HepG2 (cell line): ENCODE data around the gene GPC6. TPM values are rescaled to one million over a fixed set of nuclear protein-coding genes. Genes with fewer than 3 reads are reported as not detected.

Experiments used
- ATAC-seq: fragments of 200-7000 bp; cut with Tn5 transposase; 3 replicates; pipeline ENCODE4 v1.9.1; 2020; ENCODE audit warnings: mild to moderate bottlenecking, moderate library complexity
- BruUV-seq: library from RNA; stranded (reverse); fragments of 400-500 nt; replicated peaks from 2 replicates; lab custom pipeline; 2021; lab: Mats Ljungman, UMichigan
- CTCF ChIA-PET: fragments of 300-600 bp; formaldehyde crosslinking; extraction: SDS; loops from one replicate; lab custom pipeline; 2021; ENCODE audit warnings: low total read pairs, inconsistent platforms, low intra/inter-chr PET ratio; lab: Yijun Ruan, JAX
- POLR2A ChIA-PET: fragments of 350-600 bp; sonication (Branson Sonifier 250); formaldehyde crosslinking; loops from one replicate; lab custom pipeline; 2020; ENCODE audit warnings: antibody characterized with exemption, inconsistent platforms; lab: Yijun Ruan, JAX
- DNase-seq: peaks from one replicate; pipeline ENCODE4 v3.0.0-alpha.2; 2015; ENCODE audit warnings: low spot score
- FAIRE-seq: peaks from 3 replicates; lab custom pipeline; 2011; peaks lifted over from hg19 to GRCh38; lab: Jason Lieb, UNC
- H2AFZ ChIP-seq: one replicate; pipeline ENCODE4 v1.6.1; 2011; ENCODE audit warnings: low read length, inconsistent platforms
- H3K27ac ChIP-seq: fragments of 300-600 bp; 3 replicates; pipeline ENCODE4 v1.8.0; 2011; ENCODE audit warnings: mixed run types, mild to moderate bottlenecking, mixed read lengths, low read length, inconsistent platforms; ENCODE audit not compliant: insufficient read depth; ENCODE audit errors: extremely low read length
- H3K27me3 ChIP-seq, 2 experiments: fragments of 200-600 bp in 1 of 2; 2 replicates in 1 of 2; 3 replicates in 1 of 2; pipeline versions ENCODE4 v1.6.0 to v1.8.0; 2011; ENCODE audit warnings: low read length in 2 of 2, mild to moderate bottlenecking in 2 of 2, moderate library complexity in 2 of 2, inconsistent platforms in 1 of 2; ENCODE audit not compliant: insufficient read depth in 2 of 2, control insufficient read depth in 1 of 2
- H3K36me3 ChIP-seq, 2 experiments: fragments of 200-600 bp in 1 of 2; replicated peaks in 1 of 2; 2 replicates in 1 of 2; 3 replicates in 1 of 2; pipeline versions ENCODE4 v1.5.1 to v1.8.0; 2011; ENCODE audit warnings: low read length in 2 of 2, inconsistent platforms in 1 of 2; ENCODE audit not compliant: insufficient read depth in 2 of 2, control insufficient read depth in 1 of 2
- H3K4me1 ChIP-seq: 2 replicates; pipeline ENCODE4 v1.5.1; 2012; ENCODE audit warnings: low read length, inconsistent platforms; ENCODE audit not compliant: insufficient read depth
- H3K4me2 ChIP-seq: 2 replicates; pipeline ENCODE4 v1.6.0; 2011; ENCODE audit warnings: low read depth, low read length, inconsistent platforms
- H3K4me3 ChIP-seq, 3 experiments: fragments of 200-600 bp in 1 of 3; sonication (generic), shearing (Covaris generic) in 1 of 3; replicated peaks in 1 of 3; 2 replicates each; pipeline ENCODE4 v1.5.1; 2011 to 2016; ENCODE audit warnings: low read length in 3 of 3, inconsistent platforms in 2 of 3, low read depth in 2 of 3, mild to moderate bottlenecking in 2 of 3, control low read depth in 1 of 3, mixed read lengths in 1 of 3; ENCODE audit not compliant: insufficient read depth in 1 of 3
- H3K79me2 ChIP-seq: one replicate; pipeline ENCODE4 v1.6.1; 2011; ENCODE audit warnings: low read length, inconsistent platforms; ENCODE audit not compliant: insufficient read depth
- H3K9ac ChIP-seq: 2 replicates; pipeline ENCODE4 v1.6.0; 2011; ENCODE audit warnings: mild to moderate bottlenecking, low read depth, low read length, inconsistent platforms; ENCODE audit not compliant: insufficient read depth
- H3K9me3 ChIP-seq: 2 replicates; pipeline ENCODE4 v1.5.1; 2012; ENCODE audit warnings: mild to moderate bottlenecking, low read length
- H4K20me1 ChIP-seq: 2 replicates; pipeline ENCODE4 v1.6.0; 2011; ENCODE audit warnings: inconsistent platforms, mild to moderate bottlenecking, low read length, moderate library complexity; ENCODE audit not compliant: insufficient read depth
- BORCS8-MEF2B ChIP-seq: sonication (generic); formaldehyde crosslinking; IDR thresholded peaks from 2 replicates; pipeline ENCODE4 v1.8.0; 2022; ENCODE audit warnings: mild to moderate bottlenecking, missing genetic modification reagents
- DNMT1 ChIP-seq: sonication (generic); formaldehyde crosslinking; IDR thresholded peaks from 2 replicates; pipeline ENCODE4 v1.5.1; 2020; ENCODE audit warnings: mild to moderate bottlenecking, missing genetic modification reagents
- EHMT2 ChIP-seq: fragments of 200-600 bp; sonication (generic); IDR thresholded peaks from 2 replicates; pipeline ENCODE4 v1.7.0; 2017; ENCODE audit warnings: antibody characterized with exemption, low read depth, low read length, borderline replicate concordance
- LCORL ChIP-seq, 2 experiments: fragments of 450-650 bp in 1 of 2; sonication (generic) in 1 of 2; formaldehyde crosslinking in 1 of 2; IDR thresholded peaks; 2 replicates each; pipeline versions ENCODE4 v1.5.0 to v1.6.1; 2017 to 2020; ENCODE audit warnings: antibody characterized with exemption in 1 of 2, missing genetic modification reagents in 1 of 2
- MIER2 ChIP-seq: IDR thresholded peaks from 2 replicates; pipeline ENCODE4 v1.6.1; 2016; ENCODE audit warnings: missing biosample characterization, missing genetic modification reagents
- SMAD9 ChIP-seq: sonication (generic); formaldehyde crosslinking; IDR thresholded peaks from 2 replicates; pipeline ENCODE4 v1.5.1; 2020; ENCODE audit warnings: mild to moderate bottlenecking, missing genetic modification reagents
- TP53 ChIP-seq: sonication (generic); formaldehyde crosslinking; conservative IDR thresholded peaks from 2 replicates; pipeline ENCODE4 v1.4.0; 2020; ENCODE audit warnings: missing genetic modification reagents
- ZNF501 ChIP-seq: sonication (generic); formaldehyde crosslinking; IDR thresholded peaks from 2 replicates; pipeline ENCODE4 v1.5.1; 2020; ENCODE audit warnings: mild to moderate bottlenecking, moderate library complexity, missing genetic modification reagents
- ZNF614 ChIP-seq: IDR thresholded peaks from 2 replicates; pipeline ENCODE4 v1.6.1; 2018; ENCODE audit warnings: missing biosample characterization, missing genetic modification reagents, inconsistent platforms, borderline replicate concordance
- WGBS: methylation state at CpG from one replicate; pipeline ENCODE4 v1.1.6; 2017; ENCODE audit warnings: low lambda C conversion rate; 5-methylcytosine and 5-hydroxymethylcytosine counted together
- in situ Hi-C: cut with HindIII; loops from 2 replicates; pipeline ENCODE4 v1.10.0; 2017; ENCODE audit warnings: low pct_unique_long_range_greater_than_20kb; ENCODE audit not compliant: extremely low pct_ligation_motif_present
- intact Hi-C: fragments of 100-400 bp; cut with micrococcal nuclease; formaldehyde crosslinking; loops from one replicate; pipeline ENCODE4 v1.10.0; 2022; ENCODE audit not compliant: unreplicated experiment
- polyA plus RNA-seq, 8 experiments: library from polyadenylated mRNA; depleted of rRNA in 3 of 8; stranded (reverse) in 7 of 8; unstranded in 1 of 8; fragments of >200 nt; fragmentation: Illumina TruSeq in 4 of 8; extraction: Trizol in 4 of 8; gene quantifications; 2 replicates each; pipeline versions ENCODE4 v1.2.1 to v1.2.3, GENCODE V29; 2011 to 2016; ENCODE audit warnings: low read depth in 4 of 8, missing spikeins in 1 of 8, mixed read lengths in 1 of 8; ENCODE audit not compliant: insufficient read depth in 1 of 8
- total RNA-seq, 5 experiments: library from RNA; depleted of rRNA; stranded (reverse); fragments of >200 nt; fragmentation: Illumina TruSeq; extraction: Trizol; gene quantifications; 2 replicates each; pipeline ENCODE4 v1.2.3, GENCODE V29; 2016; ENCODE audit warnings: low read depth in 1 of 5
- TF ChIP-seq, protein P1 (sequence below): sonication (generic); formaldehyde crosslinking; IDR thresholded peaks from 2 replicates; pipeline ENCODE4 v1.4.0; 2020; ENCODE audit warnings: missing genetic modification reagents, borderline replicate concordance
- TF ChIP-seq, protein P2 (sequence below): sonication (generic); formaldehyde crosslinking; IDR thresholded peaks from 2 replicates; pipeline ENCODE4 v1.5.0; 2020; ENCODE audit warnings: mild to moderate bottlenecking, missing genetic modification reagents
- TF ChIP-seq, protein P3 (sequence below): IDR thresholded peaks from 2 replicates; pipeline ENCODE4 v1.6.1; 2016; ENCODE audit warnings: mild to moderate bottlenecking, missing biosample characterization, missing genetic modification reagents
- TF ChIP-seq, protein P4 (sequence below): sonication (generic); formaldehyde crosslinking; IDR thresholded peaks from 2 replicates; pipeline ENCODE4 v1.4.0; 2020; ENCODE audit warnings: mild to moderate bottlenecking, missing genetic modification reagents, borderline replicate concordance
- TF ChIP-seq, protein P5 (sequence below): sonication (generic); formaldehyde crosslinking; IDR thresholded peaks from 2 replicates; pipeline ENCODE4 v1.4.0; 2020; ENCODE audit warnings: mild to moderate bottlenecking, missing genetic modification reagents

The GPC6 gene
- total and polyA plus RNA-seq, 2 of the 13 experiments (the other 11 are each of a cell fraction or from before 2014, with no cell fraction given), result 24.5 to 33.9 TPM

DNA sequence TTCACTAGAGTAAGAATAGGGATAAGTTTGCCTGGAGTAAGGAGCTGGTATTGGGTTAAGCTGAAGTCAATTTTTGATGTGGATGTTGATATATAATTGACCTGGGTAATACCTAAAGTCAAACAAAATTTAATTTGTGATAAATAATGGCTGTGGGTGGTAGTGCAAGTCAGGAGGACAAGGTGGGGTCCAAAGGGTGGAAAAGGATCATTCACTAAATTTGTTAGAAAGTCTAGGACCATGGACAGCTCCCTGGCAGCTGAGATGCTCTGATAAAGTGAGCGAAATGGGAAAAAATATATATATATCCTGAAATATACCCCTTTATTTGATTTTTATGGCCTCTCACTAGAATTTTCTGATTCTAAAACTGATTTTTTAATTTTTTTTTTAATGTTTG lies 463.5 kb downstream of the GPC6 start:
- intact Hi-C loops (no loop called here), in situ Hi-C loops (no loop called here)
- no peaks in the 10 kb centered on the region; a peak in 1 of 5 replicates for H3K27me3 ChIP-seq
- H3K4me3 ChIP-seq, result no peak overlapping the region
- H3K4me2 ChIP-seq, result no peak overlapping the region
- H4K20me1 ChIP-seq, result peaks cover 2% of the 10 kb centered on the region; the same call in 1 of the 2 replicates
- WGBS, result 90% methylated on average over 1 of the region's 1 CpG
- DNase-seq, result peak; percentile 10
- no peak overlapping the region for H3K27ac ChIP-seq
- H3K4me1 ChIP-seq, result no peaks in the 10 kb centered on the region
- no peaks in the 10 kb centered on the region for H3K79me2 ChIP-seq
- BruUV-seq, result no TSS peak
- CTCF ChIA-PET, result no interaction called here
- H2AFZ ChIP-seq, result no peak overlapping the region
- no peaks in the 10 kb centered on the region for H3K36me3 ChIP-seq
- H3K9me3 ChIP-seq, result no peaks in the 10 kb centered on the region
- no peak overlapping the region for H3K9ac ChIP-seq
- POLR2A ChIA-PET, result no interaction called here
- no peak for FAIRE-seq
- ATAC-seq, result no peak
- TF ChIP-seq, protein P1, sequence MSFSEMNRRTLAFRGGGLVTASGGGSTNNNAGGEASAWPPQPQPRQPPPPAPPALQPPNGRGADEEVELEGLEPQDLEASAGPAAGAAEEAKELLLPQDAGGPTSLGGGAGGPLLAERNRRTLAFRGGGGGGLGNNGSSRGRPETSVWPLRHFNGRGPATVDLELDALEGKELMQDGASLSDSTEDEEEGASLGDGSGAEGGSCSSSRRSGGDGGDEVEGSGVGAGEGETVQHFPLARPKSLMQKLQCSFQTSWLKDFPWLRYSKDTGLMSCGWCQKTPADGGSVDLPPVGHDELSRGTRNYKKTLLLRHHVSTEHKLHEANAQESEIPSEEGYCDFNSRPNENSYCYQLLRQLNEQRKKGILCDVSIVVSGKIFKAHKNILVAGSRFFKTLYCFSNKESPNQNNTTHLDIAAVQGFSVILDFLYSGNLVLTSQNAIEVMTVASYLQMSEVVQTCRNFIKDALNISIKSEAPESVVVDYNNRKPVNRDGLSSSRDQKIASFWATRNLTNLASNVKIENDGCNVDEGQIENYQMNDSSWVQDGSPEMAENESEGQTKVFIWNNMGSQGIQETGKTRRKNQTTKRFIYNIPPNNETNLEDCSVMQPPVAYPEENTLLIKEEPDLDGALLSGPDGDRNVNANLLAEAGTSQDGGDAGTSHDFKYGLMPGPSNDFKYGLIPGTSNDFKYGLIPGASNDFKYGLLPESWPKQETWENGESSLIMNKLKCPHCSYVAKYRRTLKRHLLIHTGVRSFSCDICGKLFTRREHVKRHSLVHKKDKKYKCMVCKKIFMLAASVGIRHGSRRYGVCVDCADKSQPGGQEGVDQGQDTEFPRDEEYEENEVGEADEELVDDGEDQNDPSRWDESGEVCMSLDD (CRISPR knock-in tag), result no peak
- TF ChIP-seq MIER2, result peak; percentile 92
- TF ChIP-seq ZNF501 (CRISPR knock-in tag), result no peak
- no peak for TF ChIP-seq BORCS8-MEF2B (CRISPR knock-in tag)
- TF ChIP-seq, protein P2, sequence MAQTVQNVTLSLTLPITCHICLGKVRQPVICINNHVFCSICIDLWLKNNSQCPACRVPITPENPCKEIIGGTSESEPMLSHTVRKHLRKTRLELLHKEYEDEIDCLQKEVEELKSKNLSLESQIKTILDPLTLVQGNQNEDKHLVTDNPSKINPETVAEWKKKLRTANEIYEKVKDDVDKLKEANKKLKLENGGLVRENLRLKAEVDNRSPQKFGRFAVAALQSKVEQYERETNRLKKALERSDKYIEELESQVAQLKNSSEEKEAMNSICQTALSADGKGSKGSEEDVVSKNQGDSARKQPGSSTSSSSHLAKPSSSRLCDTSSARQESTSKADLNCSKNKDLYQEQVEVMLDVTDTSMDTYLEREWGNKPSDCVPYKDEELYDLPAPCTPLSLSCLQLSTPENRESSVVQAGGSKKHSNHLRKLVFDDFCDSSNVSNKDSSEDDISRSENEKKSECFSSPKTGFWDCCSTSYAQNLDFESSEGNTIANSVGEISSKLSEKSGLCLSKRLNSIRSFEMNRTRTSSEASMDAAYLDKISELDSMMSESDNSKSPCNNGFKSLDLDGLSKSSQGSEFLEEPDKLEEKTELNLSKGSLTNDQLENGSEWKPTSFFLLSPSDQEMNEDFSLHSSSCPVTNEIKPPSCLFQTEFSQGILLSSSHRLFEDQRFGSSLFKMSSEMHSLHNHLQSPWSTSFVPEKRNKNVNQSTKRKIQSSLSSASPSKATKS (CRISPR knock-in tag), result no peak
- TF ChIP-seq, protein P3, sequence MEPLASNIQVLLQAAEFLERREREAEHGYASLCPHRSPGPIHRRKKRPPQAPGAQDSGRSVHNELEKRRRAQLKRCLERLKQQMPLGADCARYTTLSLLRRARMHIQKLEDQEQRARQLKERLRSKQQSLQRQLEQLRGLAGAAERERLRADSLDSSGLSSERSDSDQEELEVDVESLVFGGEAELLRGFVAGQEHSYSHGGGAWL (CRISPR knock-in tag), result no peak
- TF ChIP-seq, protein P4, sequence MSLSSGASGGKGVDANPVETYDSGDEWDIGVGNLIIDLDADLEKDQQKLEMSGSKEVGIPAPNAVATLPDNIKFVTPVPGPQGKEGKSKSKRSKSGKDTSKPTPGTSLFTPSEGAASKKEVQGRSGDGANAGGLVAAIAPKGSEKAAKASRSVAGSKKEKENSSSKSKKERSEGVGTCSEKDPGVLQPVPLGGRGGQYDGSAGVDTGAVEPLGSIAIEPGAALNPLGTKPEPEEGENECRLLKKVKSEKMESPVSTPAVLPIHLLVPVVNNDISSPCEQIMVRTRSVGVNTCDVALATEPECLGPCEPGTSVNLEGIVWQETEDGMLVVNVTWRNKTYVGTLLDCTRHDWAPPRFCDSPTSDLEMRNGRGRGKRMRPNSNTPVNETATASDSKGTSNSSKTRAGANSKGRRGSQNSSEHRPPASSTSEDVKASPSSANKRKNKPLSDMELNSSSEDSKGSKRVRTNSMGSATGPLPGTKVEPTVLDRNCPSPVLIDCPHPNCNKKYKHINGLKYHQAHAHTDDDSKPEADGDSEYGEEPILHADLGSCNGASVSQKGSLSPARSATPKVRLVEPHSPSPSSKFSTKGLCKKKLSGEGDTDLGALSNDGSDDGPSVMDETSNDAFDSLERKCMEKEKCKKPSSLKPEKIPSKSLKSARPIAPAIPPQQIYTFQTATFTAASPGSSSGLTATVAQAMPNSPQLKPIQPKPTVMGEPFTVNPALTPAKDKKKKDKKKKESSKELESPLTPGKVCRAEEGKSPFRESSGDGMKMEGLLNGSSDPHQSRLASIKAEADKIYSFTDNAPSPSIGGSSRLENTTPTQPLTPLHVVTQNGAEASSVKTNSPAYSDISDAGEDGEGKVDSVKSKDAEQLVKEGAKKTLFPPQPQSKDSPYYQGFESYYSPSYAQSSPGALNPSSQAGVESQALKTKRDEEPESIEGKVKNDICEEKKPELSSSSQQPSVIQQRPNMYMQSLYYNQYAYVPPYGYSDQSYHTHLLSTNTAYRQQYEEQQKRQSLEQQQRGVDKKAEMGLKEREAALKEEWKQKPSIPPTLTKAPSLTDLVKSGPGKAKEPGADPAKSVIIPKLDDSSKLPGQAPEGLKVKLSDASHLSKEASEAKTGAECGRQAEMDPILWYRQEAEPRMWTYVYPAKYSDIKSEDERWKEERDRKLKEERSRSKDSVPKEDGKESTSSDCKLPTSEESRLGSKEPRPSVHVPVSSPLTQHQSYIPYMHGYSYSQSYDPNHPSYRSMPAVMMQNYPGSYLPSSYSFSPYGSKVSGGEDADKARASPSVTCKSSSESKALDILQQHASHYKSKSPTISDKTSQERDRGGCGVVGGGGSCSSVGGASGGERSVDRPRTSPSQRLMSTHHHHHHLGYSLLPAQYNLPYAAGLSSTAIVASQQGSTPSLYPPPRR (CRISPR knock-in tag), result no peak
- TF ChIP-seq EHMT2, result peak; percentile 54; the same call in 1 of the 2 replicates
- TF ChIP-seq ZNF614 (CRISPR knock-in tag), result no peak
- no peak for TF ChIP-seq DNMT1 (CRISPR knock-in tag)
- no peak for TF ChIP-seq TP53 (CRISPR knock-in tag)
- TF ChIP-seq, protein P5, sequence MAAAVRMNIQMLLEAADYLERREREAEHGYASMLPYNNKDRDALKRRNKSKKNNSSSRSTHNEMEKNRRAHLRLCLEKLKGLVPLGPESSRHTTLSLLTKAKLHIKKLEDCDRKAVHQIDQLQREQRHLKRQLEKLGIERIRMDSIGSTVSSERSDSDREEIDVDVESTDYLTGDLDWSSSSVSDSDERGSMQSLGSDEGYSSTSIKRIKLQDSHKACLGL (CRISPR knock-in tag), result no peak
- no peak for TF ChIP-seq SMAD9 (CRISPR knock-in tag)
- no peak for TF ChIP-seq LCORL (IDR thresholded peaks at IDR 0.05)
- TF ChIP-seq LCORL (CRISPR knock-in tag; IDR thresholded peaks at IDR 0.05), result no peak
